ENCODE measurements around the gene TSPAN31.

GRCh38 chr12:57752668-57753000, 7.8 kb downstream of the TSPAN31 start:
- TF ChIP-seq POLR2A (IDR thresholded peaks at IDR 0.05; ENCODE audit: low read length) (no peak), KDM1A (IDR thresholded peaks at IDR 0.05; ENCODE audit: low read depth) (no peak), CTCF (IDR thresholded peaks at IDR 0.05) (no peak), REST (IDR thresholded peaks at IDR 0.05) (no peak), RAD21 (conservative IDR thresholded peaks at IDR 0.05 in 1 of 2, IDR thresholded peaks at IDR 0.05 in 1 of 2) (no peak), EP300 (IDR thresholded peaks at IDR 0.05) (no peak), RFX5 (IDR thresholded peaks at IDR 0.05) (no peak), MAX (IDR thresholded peaks at IDR 0.05) (no peak), MAFK (IDR thresholded peaks at IDR 0.05; ENCODE audit: partially characterized antibody) (no peak), ESRRA (IDR thresholded peaks at IDR 0.05; ENCODE audit: borderline replicate concordance, low read length) (no peak)

All from A549 (cell line).